ENCODE data around the gene FYB1. TPM values are rescaled to one million over a fixed set of nuclear protein-coding genes. Genes with fewer than 3 reads are reported as not detected.

Gene FYB1
- total and polyA plus RNA-seq, 7 experiments from 2014 or later: 310 to 701 (median 491) TPM

GRCh38 chr5:39169081-39169480, 50.3 kb downstream of the FYB1 start:
- Mint-ChIP-seq H3K4me3 (peak overlapping the region in 9 of 10 donors; percentile 40 to 83 (median 57)), H3K27ac (peak overlapping the region in 8 of 9 donors; percentile 46 to 97 (median 85)), H3K36me3 (peaks cover 17 to 78% (median 71%) of the 10 kb centered on the region in 5 donors), H3K27me3 (no peaks in the 10 kb centered on the region), H3K4me1 (peaks cover 79 to 99% (median 92%) of the 10 kb centered on the region in 7 donors), H3K9me3 (peaks cover 0 to 21% (median 3%) of the 10 kb centered on the region in 11 donors)
- no peak for DNase-seq
- peaks cover 0 to 12% (median 0%) of the 10 kb centered on the region in 3 experiments for H3K36me3 ChIP-seq (ENCODE audit: control insufficient read depth in 2 of 3, insufficient read depth in 3 of 3, low read length in 3 of 3)
- intact Hi-C loops (cut with micrococcal nuclease): no loop called here
- ATAC-seq: no peak
- CTCF ChIA-PET: interaction anchor here (0.8 kb wide), 1 partner anchor 115 kb away, joined by 3 read pairs; no protein-coding TSS in a partner anchor
- H3K4me3 ChIP-seq (ENCODE audit: low read length): no peak overlapping the region
- no peaks in the 10 kb centered on the region for H3K9me3 ChIP-seq (ENCODE audit: control insufficient read depth in 2 of 3, low read length in 3 of 3)
- H3K27me3 ChIP-seq (ENCODE audit: control insufficient read depth in 2 of 2, insufficient read depth in 2 of 2, low read length in 2 of 2): no peaks in the 10 kb centered on the region
- POLR2A ChIA-PET: interaction anchor here (0.9 to 22.3 kb wide), 5 partner anchors 9 to 106 kb away, joined by 3 to 679 read pairs (median 4); no protein-coding TSS in a partner anchor
- peaks cover 74 to 78% of the 10 kb centered on the region in 2 donors for H3K4me1 ChIP-seq (ENCODE audit: control insufficient read depth in 2 of 2, insufficient read depth in 2 of 2, low read length in 2 of 2)
- H3K27ac ChIP-seq (ENCODE audit: low read depth, low read length): no peak overlapping the region

GRCh38 chr5:39167972-39168342, 51.4 kb downstream of the FYB1 start:
- ChIA-PET CTCF (interaction anchor here (0.6 kb wide), 1 partner anchor 18 kb away, joined by 3 read pairs; no protein-coding TSS in a partner anchor), POLR2A (interaction anchor here (1.7 to 22.3 kb wide), 2 partner anchors 15 to 28 kb away, joined by 5 to 679 read pairs; no protein-coding TSS in a partner anchor)
- Mint-ChIP-seq H3K9me3 (peaks cover 0 to 14% (median 3%) of the 10 kb centered on the region in 11 donors), H3K4me3 (peak overlapping the region; percentile 34 to 82 (median 66)), H3K27me3 (no peaks in the 10 kb centered on the region), H3K36me3 (peaks cover 12 to 70% (median 60%) of the 10 kb centered on the region in 5 donors), H3K27ac (peak overlapping the region; percentile 63 to 94 (median 82)), H3K4me1 (peaks cover 78 to 99% (median 92%) of the 10 kb centered on the region in 7 donors)
- no peak for ATAC-seq
- Histone ChIP-seq H3K9me3 (ENCODE audit: control insufficient read depth in 2 of 3, low read length in 3 of 3) (no peaks in the 10 kb centered on the region), H3K4me1 (ENCODE audit: control insufficient read depth in 2 of 2, insufficient read depth in 2 of 2, low read length in 2 of 2) (peaks cover 72 to 78% of the 10 kb centered on the region in 2 donors), H3K36me3 (ENCODE audit: control insufficient read depth in 2 of 3, insufficient read depth in 3 of 3, low read length in 3 of 3) (peaks cover 0 to 12% (median 0%) of the 10 kb centered on the region in 3 experiments), H3K4me3 (ENCODE audit: low read length) (no peak overlapping the region), H3K27ac (ENCODE audit: low read depth, low read length) (peak overlapping the region; percentile 24), H3K27me3 (ENCODE audit: control insufficient read depth in 2 of 2, insufficient read depth in 2 of 2, low read length in 2 of 2) (no peaks in the 10 kb centered on the region)
- intact Hi-C loops (cut with micrococcal nuclease): loop anchor here (1.0 kb wide), 2 partner anchors 9 kb away; no protein-coding TSS in a partner anchor
- DNase-seq: no peak

GRCh38 chr5:39167141-39167971, 52.0 kb downstream of the FYB1 start:
- Mint-ChIP-seq H3K36me3 (peaks cover 11 to 64% (median 57%) of the 10 kb centered on the region in 5 donors), H3K27me3 (no peaks in the 10 kb centered on the region), H3K27ac (peak overlapping the region; percentile 63 to 94 (median 82)), H3K9me3 (peaks cover 0 to 9% (median 0%) of the 10 kb centered on the region in 11 donors), H3K4me3 (peak overlapping the region; percentile 34 to 82 (median 66)), H3K4me1 (peaks cover 77 to 98% (median 91%) of the 10 kb centered on the region in 7 donors)
- H3K4me1 ChIP-seq (ENCODE audit: control insufficient read depth in 2 of 2, insufficient read depth in 2 of 2, low read length in 2 of 2): peaks cover 72 to 75% of the 10 kb centered on the region in 2 donors
- intact Hi-C loops (cut with micrococcal nuclease): loop anchor here (1.0 kb wide), 2 partner anchors 8 to 10 kb away; no protein-coding TSS in a partner anchor
- peak overlapping the region; percentile 16 for H3K4me3 ChIP-seq (ENCODE audit: low read length)
- no peaks in the 10 kb centered on the region for H3K9me3 ChIP-seq (ENCODE audit: control insufficient read depth in 2 of 3, low read length in 3 of 3)
- H3K27ac ChIP-seq (ENCODE audit: low read depth, low read length): peak overlapping the region; percentile 25
- POLR2A ChIA-PET: interaction anchor here (0.7 to 22.3 kb wide), 5 partner anchors 9 to 46 kb away, joined by 3 to 679 read pairs (median 4); no protein-coding TSS in a partner anchor
- CTCF ChIA-PET: interaction anchor here (0.6 to 1.1 kb wide), 2 partner anchors 19 to 51 kb away, joined by 3 read pairs; no protein-coding TSS in a partner anchor
- DNase-seq (no peak), ATAC-seq (peak; percentile 57)
- peaks cover 0 to 12% (median 0%) of the 10 kb centered on the region in 3 experiments for H3K36me3 ChIP-seq (ENCODE audit: control insufficient read depth in 2 of 3, insufficient read depth in 3 of 3, low read length in 3 of 3)
- no peaks in the 10 kb centered on the region for H3K27me3 ChIP-seq (ENCODE audit: control insufficient read depth in 2 of 2, insufficient read depth in 2 of 2, low read length in 2 of 2)

GRCh38 chr5:39164529-39165402, 54.6 kb downstream of the FYB1 start:
- peaks cover 6 to 62% (median 52%) of the 10 kb centered on the region in 5 donors for H3K36me3 Mint-ChIP-seq
- POLR2A ChIA-PET: interaction anchor here (0.7 to 22.3 kb wide), 9 partner anchors 10 to 52 kb away, joined by 3 to 679 read pairs (median 6); no protein-coding TSS in a partner anchor
- peak; percentile 71 for ATAC-seq
- H3K4me3 ChIP-seq (ENCODE audit: low read length): peak overlapping the region; percentile 12
- no peaks in the 10 kb centered on the region for H3K27me3 ChIP-seq (ENCODE audit: control insufficient read depth in 2 of 2, insufficient read depth in 2 of 2, low read length in 2 of 2)
- H3K4me1 Mint-ChIP-seq: peaks cover 71 to 99% (median 95%) of the 10 kb centered on the region in 7 donors
- no peaks in the 10 kb centered on the region for H3K9me3 ChIP-seq (ENCODE audit: control insufficient read depth in 2 of 3, low read length in 3 of 3)
- H3K27ac ChIP-seq (ENCODE audit: low read depth, low read length): peak overlapping the region; percentile 60
- peak in 1 of 9 donors; percentile 34 for DNase-seq
- CTCF ChIA-PET: interaction anchor here (0.5 to 2.6 kb wide), 13 partner anchors 8 to 119 kb away, joined by 3 to 16 read pairs (median 3); no protein-coding TSS in a partner anchor
- no peaks in the 10 kb centered on the region for H3K27me3 Mint-ChIP-seq
- peaks cover 0 to 6% (median 0%) of the 10 kb centered on the region in 3 experiments for H3K36me3 ChIP-seq (ENCODE audit: control insufficient read depth in 2 of 3, insufficient read depth in 3 of 3, low read length in 3 of 3)
- H3K4me3 Mint-ChIP-seq: peak overlapping the region; percentile 58 to 83 (median 76)
- peaks cover 73 to 74% of the 10 kb centered on the region in 2 donors for H3K4me1 ChIP-seq (ENCODE audit: control insufficient read depth in 2 of 2, insufficient read depth in 2 of 2, low read length in 2 of 2)
- peak overlapping the region; percentile 78 to 96 (median 89) for H3K27ac Mint-ChIP-seq
- intact Hi-C loops (cut with micrococcal nuclease): loop anchor here (1.0 to 2.0 kb wide), 7 partner anchors 13 to 53 kb away; no protein-coding TSS in a partner anchor
- H3K9me3 Mint-ChIP-seq: peaks cover 0 to 5% (median 0%) of the 10 kb centered on the region in 11 donors

GRCh38 chr5:39164016-39164415, 55.3 kb downstream of the FYB1 start:
- Mint-ChIP-seq H3K9me3 (peaks cover 0 to 7% (median 0%) of the 10 kb centered on the region in 11 donors), H3K4me1 (peaks cover 71 to 99% (median 95%) of the 10 kb centered on the region in 7 donors), H3K27me3 (no peaks in the 10 kb centered on the region), H3K36me3 (peaks cover 10 to 58% (median 50%) of the 10 kb centered on the region in 5 donors), H3K4me3 (peak overlapping the region; percentile 58 to 83 (median 76)), H3K27ac (peak overlapping the region; percentile 78 to 96 (median 89))
- ATAC-seq: peak; percentile 75
- ChIA-PET POLR2A (interaction anchor here (0.7 to 22.3 kb wide), 7 partner anchors 11 to 53 kb away, joined by 4 to 679 read pairs (median 17); no protein-coding TSS in a partner anchor), CTCF (interaction anchor here (0.9 to 2.6 kb wide), 7 partner anchors 11 to 120 kb away, joined by 3 to 16 read pairs (median 6); no protein-coding TSS in a partner anchor)
- no peaks in the 10 kb centered on the region for H3K27me3 ChIP-seq (ENCODE audit: control insufficient read depth in 2 of 2, insufficient read depth in 2 of 2, low read length in 2 of 2)
- no peaks in the 10 kb centered on the region for H3K9me3 ChIP-seq (ENCODE audit: control insufficient read depth in 2 of 3, low read length in 3 of 3)
- peaks cover 75 to 76% of the 10 kb centered on the region in 2 donors for H3K4me1 ChIP-seq (ENCODE audit: control insufficient read depth in 2 of 2, insufficient read depth in 2 of 2, low read length in 2 of 2)
- H3K4me3 ChIP-seq (ENCODE audit: low read length): peak overlapping the region; percentile 12
- H3K27ac ChIP-seq (ENCODE audit: low read depth, low read length): peak overlapping the region; percentile 60
- intact Hi-C loops (cut with micrococcal nuclease): loop anchor here (1.0 to 2.0 kb wide), 6 partner anchors 13 to 53 kb away; no protein-coding TSS in a partner anchor
- H3K36me3 ChIP-seq (ENCODE audit: control insufficient read depth in 2 of 3, insufficient read depth in 3 of 3, low read length in 3 of 3): peaks cover 0 to 7% (median 0%) of the 10 kb centered on the region in 3 experiments
- peak in 4 of 9 donors; percentile 21 to 40 (median 32) for DNase-seq

All from naive thymus-derived CD4-positive, alpha-beta T cell (primary cell).